ENCODE results near the gene IGLON5.

IGLON5 gene

GRCh38 chr19:51354103-51354741 lies 42.8 kb downstream of the IGLON5 start:
- DNase-seq (ENCODE audit: low read depth): no peak
- no peak for TF ChIP-seq CTCF (IDR thresholded peaks at IDR 0.05; ENCODE audit: insufficient read depth, low read depth, low read length, missing control alignments)
- no peak overlapping the region for H3K4me3 ChIP-seq (ENCODE audit: low read length)

- no peak for TF ChIP-seq CTCF (IDR thresholded peaks at IDR 0.05; ENCODE audit: insufficient read depth, low read depth, low read length, missing control alignments)
- no peak overlapping the region for H3K4me3 ChIP-seq (ENCODE audit: low read length)
- no peak for DNase-seq (ENCODE audit: low read depth)
Measured at GRCh38 chr19:51354742-51355148, 43.3 kb downstream of the IGLON5 start.

GRCh38 chr19:51356159-51356801 lies 44.8 kb downstream of the IGLON5 start:
- H3K4me3 ChIP-seq (ENCODE audit: low read length): no peak overlapping the region
- no peak for TF ChIP-seq CTCF (IDR thresholded peaks at IDR 0.05; ENCODE audit: insufficient read depth, low read depth, low read length, missing control alignments)
- no peak for DNase-seq (ENCODE audit: low read depth)

- no peak for TF ChIP-seq CTCF (IDR thresholded peaks at IDR 0.05; ENCODE audit: insufficient read depth, low read depth, low read length, missing control alignments)
- H3K4me3 ChIP-seq (ENCODE audit: low read length): no peak overlapping the region
- DNase-seq (ENCODE audit: low read depth): no peak
Measured at GRCh38 chr19:51357952-51358351, 46.5 kb downstream of the IGLON5 start.

- H3K4me3 ChIP-seq (ENCODE audit: low read length): no peak overlapping the region
- no peak for TF ChIP-seq CTCF (IDR thresholded peaks at IDR 0.05; ENCODE audit: insufficient read depth, low read depth, low read length, missing control alignments)
- DNase-seq (ENCODE audit: low read depth): peak; percentile 89
Measured at GRCh38 chr19:51359294-51359693, 47.9 kb downstream of the IGLON5 start.

- no peak for TF ChIP-seq CTCF (IDR thresholded peaks at IDR 0.05; ENCODE audit: insufficient read depth, low read depth, low read length, missing control alignments)
Measured at GRCh38 chr19:51361239-51361638, 49.8 kb downstream of the IGLON5 start.

More at GRCh38 chr19:51361239-51361638, 49.8 kb downstream of the IGLON5 start:
- H3K4me3 ChIP-seq (ENCODE audit: low read length): no peak overlapping the region
- DNase-seq (ENCODE audit: low read depth): no peak
